ENCODE data around the gene KHDRBS2. TPM values are rescaled to one million over a fixed set of nuclear protein-coding genes. Genes with fewer than 3 reads are reported as not detected.

The KHDRBS2 gene
- total and polyA plus RNA-seq, 2 of the 4 experiments (the other 2 are of a cell fraction), result not detected

- H4K5ac ChIP-seq (ENCODE audit: low read depth, low read length), result no peak overlapping the region
- H3K14ac ChIP-seq (replicated peaks; ENCODE audit: low read depth, low read length), result no peak overlapping the region
- H3K18ac ChIP-seq (ENCODE audit: low read depth, low read length), result no peak overlapping the region
- no peak overlapping the region for H3K9ac ChIP-seq (ENCODE audit: low read depth, low read length)
- H4K20me1 ChIP-seq (ENCODE audit: insufficient read depth, low read length), result no peaks in the 10 kb centered on the region
- no peak overlapping the region for H2BK120ac ChIP-seq (ENCODE audit: low read depth, low read length)
- H3K27me3 ChIP-seq (ENCODE audit: control insufficient read depth, insufficient read depth, low read length), result no peaks in the 10 kb centered on the region
- in situ Hi-C loops (cut with MboI; ENCODE audit: low sequenced_read_pairs), result no loop called here
- H2BK20ac ChIP-seq (ENCODE audit: low read depth, low read length), result no peak overlapping the region
- H3K4me1 ChIP-seq (ENCODE audit: control insufficient read depth, insufficient read depth, low read length), result no peaks in the 10 kb centered on the region
- WGBS, 2 experiments (ENCODE audit: extremely low coverage in 2 of 2, insufficient read length in 1 of 2), result no CpG with 5 or more reads among the region's 2 CpGs
- no peak overlapping the region for H4K91ac ChIP-seq (ENCODE audit: insufficient read depth, low read depth, low read length)
- TF ChIP-seq SMC3 (IDR thresholded peaks at IDR 0.05; ENCODE audit: low read depth, low read length) (no peak), CTCF (conservative IDR thresholded peaks at IDR 0.05; ENCODE audit: low read depth, low read length) (no peak), USF2 (IDR thresholded peaks at IDR 0.05; ENCODE audit: low read depth, low read length) (no peak), NFE2L2 (IDR thresholded peaks at IDR 0.05; ENCODE audit: low read depth, low read length) (peak; percentile 34; the same call in 1 of the 2 replicates), CEBPB (IDR thresholded peaks at IDR 0.05; ENCODE audit: low read depth, low read length) (no peak), POLR2A (IDR thresholded peaks at IDR 0.05; ENCODE audit: low read depth, low read length) (no peak)
- no peak for ATAC-seq (ENCODE audit: low read depth)
- H3K56ac ChIP-seq (ENCODE audit: extremely low read depth, insufficient read depth, low read length), result no peak overlapping the region
- no peak overlapping the region for H3K4me2 ChIP-seq (ENCODE audit: low read depth, low read length)
- no peak for DNase-seq
- peaks cover 2% of the 10 kb centered on the region; the same call in 1 of the 2 replicates for H3K9me3 ChIP-seq (ENCODE audit: control insufficient read depth, insufficient read depth, low read length)
- no TSS peak for BruUV-seq (replicated peaks)
- no peak overlapping the region for H2BK5ac ChIP-seq (ENCODE audit: low read depth, low read length, poor library complexity, severe bottlenecking)
- no peak overlapping the region for H3K23ac ChIP-seq (ENCODE audit: low read depth, low read length)
- no peak overlapping the region for H2AK9ac ChIP-seq (replicated peaks; ENCODE audit: low read depth, low read length, poor library complexity)
- dilution Hi-C loops (cut with HindIII; ENCODE audit: low sequenced_read_pairs, unreplicated experiment), result no loop called here
- no peaks in the 10 kb centered on the region for H3K79me1 ChIP-seq (ENCODE audit: low read depth in 1 of 2, low read length in 2 of 2)
- ChIA-PET POLR2A (ENCODE audit: unreplicated experiment) (no interaction called here), CTCF (interaction anchor here (0.7 kb wide), 1 partner anchor 316 kb away, joined by 3 read pairs; no protein-coding TSS in a partner anchor)
- no peaks in the 10 kb centered on the region for H3K9me1 ChIP-seq (ENCODE audit: insufficient read depth, low read length)
- H3K4ac ChIP-seq (ENCODE audit: low read depth, low read length), result no peak overlapping the region
- H3K36me3 ChIP-seq (ENCODE audit: control insufficient read depth, insufficient read depth, low read length), result no peaks in the 10 kb centered on the region
- intact Hi-C loops (cut with micrococcal nuclease), result no loop called here
- H3K27ac ChIP-seq (ENCODE audit: insufficient read depth, low read length), result no peak overlapping the region
- H3K4me3 ChIP-seq (ENCODE audit: insufficient read depth, low read depth, low read length), result no peak overlapping the region
- H2AK5ac ChIP-seq (ENCODE audit: low read depth, low read length), result no peak overlapping the region
- H2BK15ac ChIP-seq (ENCODE audit: low read depth, low read length), result no peak overlapping the region
- H4K8ac ChIP-seq (ENCODE audit: low read depth in 2 of 2, low read length in 2 of 2), result no peak overlapping the region
- no peak overlapping the region for H2AFZ ChIP-seq (replicated peaks; ENCODE audit: low read length, poor library complexity)
These were observed 597.9 kb downstream of the KHDRBS2 start for GRCh38 chr6:61688165-61688564.

Data from IMR-90 (cell line).